Measurements from ENCODE around the gene NPC1.
A peak's percentile ranks its signal among the peaks of the same experiment; 100 is the strongest.

Gene NPC1

GRCh38 chr18:23545247-23545789, 41.0 kb downstream of the NPC1 start:
- DNase-seq, result peak; percentile 28

GRCh38 chr18:23542461-23542860, 43.8 kb downstream of the NPC1 start:
- no peak for DNase-seq

GRCh38 chr18:23541349-23542093, 44.8 kb downstream of the NPC1 start:
- no peak for DNase-seq

- no peak for DNase-seq
Observed at GRCh38 chr18:23540867-23541266, 45.4 kb downstream of the NPC1 start.

- DNase-seq, result no peak
Observed at GRCh38 chr18:23539911-23540525, 46.3 kb downstream of the NPC1 start.

GRCh38 chr18:23539296-23539695, 47.0 kb downstream of the NPC1 start:
- no peak for DNase-seq

GRCh38 chr18:23538870-23539269, 47.4 kb downstream of the NPC1 start:
- no peak for DNase-seq

GRCh38 chr18:23538001-23538400, 48.3 kb downstream of the NPC1 start:
- no peak for DNase-seq

- no peak for DNase-seq
Observed at GRCh38 chr18:23537274-23537673, 49.0 kb downstream of the NPC1 start.

GRCh38 chr18:23536204-23536603, 50.1 kb downstream of the NPC1 start:
- DNase-seq, result no peak

- DNase-seq, result no peak
Observed at GRCh38 chr18:23534276-23534675, 52.0 kb downstream of the NPC1 start.

GRCh38 chr18:23532848-23533247, 53.5 kb downstream of the NPC1 start:
- no peak for DNase-seq

- DNase-seq, result no peak
Observed at GRCh38 chr18:23531912-23532311, 54.4 kb downstream of the NPC1 start.

GRCh38 chr18:23530195-23530594, 56.1 kb downstream of the NPC1 start:
- DNase-seq, result no peak

GRCh38 chr18:23529604-23530003, 56.7 kb downstream of the NPC1 start:
- DNase-seq, result no peak

GRCh38 chr18:23528580-23529472, 57.5 kb downstream of the NPC1 start:
- no peak for DNase-seq

- DNase-seq, result no peak
Observed at GRCh38 chr18:23526501-23527063, 59.7 kb downstream of the NPC1 start.

GRCh38 chr18:23524213-23524707, 62.0 kb downstream of the NPC1 start:
- no peak for DNase-seq

GRCh38 chr18:23523429-23524212, 62.7 kb downstream of the NPC1 start:
- no peak for DNase-seq

- DNase-seq, result no peak
Observed at GRCh38 chr18:23521907-23522306, 64.4 kb downstream of the NPC1 start.

GRCh38 chr18:23521271-23521670, 65.0 kb downstream of the NPC1 start:
- DNase-seq, result no peak

- no peak for DNase-seq
Observed at GRCh38 chr18:23519734-23520133, 66.6 kb downstream of the NPC1 start.

Measured in activated CD8-positive, alpha-beta memory T cell treated with anti-CD3 and anti-CD28 coated beads for 24 hours (primary cell).